DMS153 (cell line): Measurements from ENCODE around the gene KLKB1.
"Not testable (repeated sequence)": the region's sequence is repeated elsewhere in the genome, so short reads cannot be mapped to it uniquely, and the experiment has no call there.

ENCODE experiments used
- DNase-seq: peaks from one replicate; lab custom pipeline; 2025; lab: John Stamatoyannopoulos, UW

The KLKB1 gene

DNA sequence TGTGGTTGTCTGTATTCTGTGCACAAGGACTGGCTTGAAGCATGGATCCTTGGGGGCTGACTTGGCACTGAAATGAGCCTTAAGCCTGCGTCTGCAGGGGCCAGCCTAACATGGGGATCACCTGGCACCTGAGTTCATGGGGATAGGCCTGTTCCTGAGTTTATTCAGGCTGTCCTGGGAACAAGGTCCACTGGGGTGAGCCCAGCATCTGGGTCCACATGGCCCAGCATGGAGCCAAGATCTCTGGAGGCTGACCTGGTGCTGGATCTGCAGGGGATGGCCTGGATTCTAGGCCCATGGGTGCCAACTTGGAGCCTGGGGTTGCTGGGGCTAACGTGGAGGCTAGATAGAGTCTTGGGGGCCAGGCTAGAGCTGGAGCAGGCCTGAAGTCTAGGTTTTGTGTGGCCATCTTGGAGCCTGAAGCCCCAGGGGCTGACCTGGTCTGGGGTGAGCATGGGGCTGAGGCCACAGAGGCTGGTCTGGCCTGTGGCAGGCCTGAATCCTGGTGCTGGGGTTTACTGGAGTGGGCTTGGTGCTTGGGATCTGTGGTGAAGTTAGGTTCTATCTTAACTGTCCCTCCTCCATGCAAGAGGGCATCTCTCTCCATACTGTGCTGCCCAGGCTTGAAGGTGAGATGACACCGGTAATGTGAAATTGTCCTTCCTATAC is 652 bp upstream of the KLKB1 start:
- no peak for DNase-seq

DNA sequence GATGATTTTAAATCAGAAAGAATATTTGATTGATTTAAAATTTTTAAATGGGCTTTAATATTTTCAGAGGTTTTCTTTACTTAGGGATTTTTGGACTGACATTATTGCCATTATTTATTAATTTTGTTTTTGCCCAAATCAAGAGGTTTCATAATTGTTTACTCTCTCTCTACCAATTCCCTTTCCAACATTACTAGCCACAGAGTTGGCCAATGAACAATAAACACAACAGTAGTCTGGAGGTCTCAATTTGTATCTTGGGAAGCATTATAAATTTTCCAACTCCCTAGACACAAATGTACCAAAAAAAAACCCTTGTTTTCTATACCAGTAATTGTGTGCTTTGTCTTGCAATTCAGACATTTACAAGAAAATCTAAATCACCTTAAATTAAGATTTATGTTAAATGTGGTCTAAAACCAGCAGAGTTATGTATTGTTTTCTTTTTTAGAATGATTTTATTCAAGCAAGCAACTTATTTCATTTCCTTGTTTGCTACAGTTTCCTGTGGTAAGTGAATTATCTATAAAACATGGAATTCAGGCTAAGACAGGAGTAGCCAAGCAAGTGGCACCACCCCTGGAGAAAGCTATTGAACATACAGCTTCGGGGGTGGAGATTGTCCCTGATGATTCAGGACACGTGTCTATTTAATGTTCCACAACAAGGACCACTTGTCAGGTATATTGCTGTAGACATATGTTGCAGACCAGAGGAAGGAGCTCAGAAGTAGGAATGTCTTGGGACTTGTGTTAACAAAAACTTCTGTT is 622 bp downstream of the KLKB1 start:
- DNase-seq: no peak

DNA sequence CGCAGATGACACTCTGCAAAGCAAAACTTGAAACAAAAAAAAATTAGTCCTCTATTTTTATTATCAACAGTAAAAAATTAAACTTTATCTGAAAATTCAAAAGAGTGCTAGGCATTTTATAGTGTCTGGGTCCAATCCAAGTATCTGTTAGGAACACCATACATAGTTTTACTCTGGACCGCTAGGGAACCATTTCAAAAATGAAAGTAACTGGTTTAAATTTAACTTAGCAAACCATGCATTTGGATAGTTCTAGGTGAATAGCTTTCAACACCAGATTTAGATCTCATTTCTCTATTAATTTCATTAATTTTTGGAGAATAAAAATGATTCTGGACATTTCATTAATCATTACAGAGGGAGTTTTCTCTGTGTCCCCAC is 1.2 kb downstream of the KLKB1 start:
- no peak for DNase-seq

DNA sequence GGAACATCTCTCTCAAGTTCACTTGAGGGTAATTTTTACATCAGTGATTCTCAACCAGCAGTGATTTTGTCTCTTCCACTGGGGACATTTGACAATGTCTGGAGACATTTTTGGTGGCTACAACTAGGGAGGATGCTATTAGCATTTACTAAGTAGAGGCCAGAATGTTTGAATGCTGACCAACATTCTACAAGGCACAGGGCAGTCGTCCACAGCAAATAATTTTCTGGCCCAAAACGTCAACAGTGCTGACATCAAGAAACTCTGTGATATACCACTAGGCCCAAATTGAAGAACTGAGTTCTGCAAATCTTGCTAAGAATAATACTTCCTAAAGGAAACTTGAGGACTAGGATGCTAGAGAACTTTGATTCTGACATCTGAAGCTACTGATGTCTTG is 7.1 kb downstream of the KLKB1 start:
- no peak for DNase-seq

DNA sequence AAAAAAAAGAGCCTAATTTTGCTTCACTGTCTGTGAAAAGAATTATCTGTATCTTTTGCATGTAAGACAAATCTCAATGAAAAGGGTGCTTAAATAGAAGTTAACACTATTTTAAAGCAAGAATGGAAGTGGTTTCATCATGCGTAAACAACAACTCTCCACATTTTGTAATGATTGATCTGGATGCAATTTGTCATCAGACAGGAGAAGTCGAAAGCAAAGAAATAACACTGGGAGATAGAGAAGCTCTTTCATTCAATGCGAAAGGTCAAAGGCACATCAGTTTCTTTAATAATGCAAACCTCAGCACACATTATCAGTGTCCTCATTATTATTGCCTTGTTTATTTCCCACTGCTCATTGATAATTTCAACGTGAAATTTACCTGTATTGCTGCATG is 8.8 kb downstream of the KLKB1 start:
- DNase-seq: no peak

DNA sequence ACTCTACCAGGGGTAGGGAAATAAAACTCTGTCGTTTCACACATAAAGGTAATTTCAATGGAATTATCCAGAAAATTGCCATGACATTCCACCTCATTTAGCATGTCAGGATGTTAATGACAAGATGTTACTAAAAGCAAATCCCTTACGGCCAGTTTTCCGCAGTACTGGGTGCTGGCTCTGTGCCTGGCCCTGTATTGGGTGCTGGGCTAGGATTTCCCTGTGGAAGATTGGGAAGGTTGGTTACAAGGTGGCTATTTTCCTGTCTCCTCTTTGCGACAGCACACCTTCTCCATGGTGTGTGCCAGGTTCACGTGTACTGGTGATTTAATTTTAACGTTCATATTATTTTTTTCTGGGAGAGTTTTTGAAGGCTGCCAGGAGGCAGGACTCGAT is 13.1 kb downstream of the KLKB1 start:
- no peak for DNase-seq

DNA sequence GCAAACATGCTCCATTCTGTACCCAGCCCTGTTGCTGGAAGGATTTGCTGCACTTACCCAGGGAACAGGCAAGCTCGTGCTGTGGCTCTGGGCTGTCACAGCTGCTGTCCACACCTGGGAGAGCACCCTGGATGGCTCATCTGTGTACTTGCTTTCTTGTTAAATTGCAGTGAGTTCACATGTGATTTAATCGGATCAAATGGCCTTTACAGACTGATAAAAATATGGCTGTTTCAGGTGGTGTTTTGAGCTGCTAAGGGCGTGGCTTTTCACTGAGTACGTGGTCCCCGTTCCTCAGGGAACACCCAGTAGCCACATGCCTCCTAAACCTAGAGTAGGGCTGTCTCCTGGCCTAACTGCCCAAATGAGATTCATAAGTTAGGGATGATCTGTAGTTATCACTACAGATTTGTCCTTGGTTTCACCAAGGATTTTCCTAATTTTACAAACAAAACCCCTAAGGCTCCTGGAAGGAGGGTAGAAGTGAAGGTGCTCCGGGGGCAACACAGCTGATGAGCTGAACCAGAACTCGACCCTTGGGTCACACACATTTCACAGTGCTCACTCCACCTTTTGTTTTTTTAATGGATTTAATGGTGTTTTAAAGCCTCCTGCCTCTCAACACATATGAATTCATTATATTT is 13.7 kb downstream of the KLKB1 start:
- no peak for DNase-seq

DNA sequence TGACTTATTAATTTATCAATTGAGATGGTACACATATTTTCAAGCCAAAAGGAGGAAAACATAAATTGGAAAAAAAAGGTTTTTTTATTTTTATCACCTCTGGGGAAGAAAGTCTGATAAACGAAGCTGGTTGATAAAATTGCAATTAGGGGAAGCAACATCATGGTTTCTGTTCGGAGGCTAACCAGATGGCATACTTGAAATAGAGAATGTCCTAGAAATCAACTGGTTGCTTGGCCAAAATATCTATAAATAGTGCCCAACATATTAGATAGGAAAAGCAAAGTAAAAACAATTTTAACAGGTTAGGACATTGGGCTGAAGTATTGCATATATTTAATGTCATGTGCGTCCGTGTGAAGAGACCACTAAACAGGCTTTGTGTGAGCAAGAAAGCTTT is 14.3 kb downstream of the KLKB1 start:
- DNase-seq: no peak

DNA sequence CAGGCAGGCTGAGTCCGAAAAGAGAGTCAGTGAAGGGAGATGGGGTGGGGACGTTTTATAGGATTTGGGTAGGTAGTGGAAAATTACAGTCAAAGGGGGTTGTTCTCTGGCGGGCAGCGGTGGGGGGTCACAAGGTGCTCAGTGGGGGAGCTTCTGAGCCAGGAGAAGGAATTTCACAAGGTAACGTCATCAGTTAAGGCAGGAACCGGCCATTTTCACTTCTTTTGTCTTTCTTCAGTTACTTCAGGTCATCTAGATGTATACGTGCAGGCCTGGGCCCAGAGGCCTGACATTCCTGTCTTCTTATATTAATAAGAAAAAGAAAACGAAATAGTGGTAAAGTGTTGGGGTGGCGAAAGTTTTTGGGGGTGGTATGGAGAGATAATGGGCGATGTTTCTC is 14.7 kb downstream of the KLKB1 start:
- DNase-seq: not testable (repeated sequence)

DNA sequence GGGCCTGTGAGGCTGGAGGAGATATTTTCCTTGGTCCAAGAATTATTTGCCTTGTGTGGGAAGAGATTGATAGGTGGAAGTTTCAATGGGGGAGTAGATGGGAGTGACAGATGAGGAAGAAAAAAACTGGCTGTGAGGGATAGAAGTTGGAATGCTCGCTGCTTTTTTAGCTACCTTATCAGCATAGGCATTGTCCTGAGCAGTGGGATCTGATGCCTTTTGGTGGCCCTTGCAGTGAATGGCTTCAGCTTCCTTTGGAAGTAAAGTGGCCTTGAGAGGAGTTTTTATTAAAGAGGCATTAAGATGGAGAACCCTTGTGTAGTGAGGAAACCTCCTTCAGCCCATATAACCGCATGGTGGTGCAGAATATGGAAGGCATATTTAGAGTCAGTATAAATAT is 16.0 kb downstream of the KLKB1 start:
- DNase-seq: no peak

DNA sequence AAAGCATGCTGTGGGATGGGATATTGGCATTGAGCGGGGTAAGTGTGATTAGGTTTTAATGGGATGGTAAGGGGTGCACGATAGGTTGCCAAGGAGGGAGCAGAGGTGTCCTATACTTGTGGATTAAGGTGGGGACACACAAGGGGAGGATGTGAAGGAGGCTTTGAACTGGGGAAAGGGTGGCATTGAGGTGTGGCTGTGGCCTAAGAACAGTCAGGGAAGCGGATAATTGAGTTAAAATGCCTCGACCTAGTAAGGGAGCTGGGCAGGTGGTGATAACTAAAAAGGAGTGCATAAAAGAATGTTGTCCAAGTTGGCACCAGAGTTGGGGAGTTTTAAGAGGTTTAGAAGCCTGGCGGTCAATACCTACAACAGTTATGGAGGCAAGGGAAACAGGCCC is 17.5 kb downstream of the KLKB1 start:
- DNase-seq: no peak

DNA sequence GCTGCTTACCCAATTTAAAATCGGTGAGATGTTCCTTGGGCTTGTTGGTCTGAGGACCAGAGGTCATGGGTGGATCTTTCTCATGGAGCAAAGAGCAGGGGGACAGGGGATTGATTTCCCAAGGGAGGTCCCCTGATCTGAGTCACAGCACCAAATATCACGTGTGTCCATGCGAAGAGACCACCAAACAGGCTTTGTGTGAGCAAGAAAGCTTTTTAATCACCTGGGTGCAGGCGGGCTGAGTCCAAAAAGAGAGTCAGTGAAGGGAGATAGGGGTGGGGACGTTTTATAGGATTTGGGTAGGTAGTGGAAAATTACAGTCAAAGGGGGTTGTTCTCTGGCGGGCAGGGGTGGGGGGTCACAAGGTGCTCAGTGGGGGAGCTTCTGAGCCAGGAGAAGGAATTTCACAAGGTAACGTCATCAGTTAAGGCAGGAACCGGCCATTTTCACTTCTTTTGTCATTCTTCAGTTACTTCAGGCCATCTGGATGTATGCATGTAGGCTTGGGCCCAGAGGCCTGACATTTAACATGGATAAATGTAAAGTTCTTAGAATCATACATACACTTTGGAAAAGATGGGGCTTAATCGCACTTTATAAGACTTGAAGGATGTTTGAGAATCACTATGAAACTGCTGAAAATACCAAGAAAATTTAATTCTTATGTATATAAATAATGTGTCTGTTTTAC is 19.9 kb downstream of the KLKB1 start:
- not testable (repeated sequence) for DNase-seq

DNA sequence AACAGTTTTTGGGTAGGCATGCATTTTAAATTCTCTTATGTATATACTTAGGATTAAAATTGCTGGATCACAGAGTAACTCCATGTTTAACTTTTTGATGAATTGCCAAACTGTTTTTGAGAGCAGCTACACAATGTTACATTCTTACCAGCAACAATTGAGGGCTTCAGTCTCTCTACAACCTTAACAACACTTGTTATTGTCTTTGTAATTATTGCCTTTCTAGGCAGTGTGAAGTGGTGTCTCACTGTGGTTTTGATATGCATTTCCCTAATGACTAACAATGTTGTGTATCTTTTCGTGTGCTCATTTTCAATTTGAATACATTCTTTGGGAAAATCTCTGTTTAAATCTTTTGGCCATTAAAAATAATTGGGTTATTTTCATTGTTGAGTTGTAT is 21.3 kb downstream of the KLKB1 start:
- no peak for DNase-seq

DNA sequence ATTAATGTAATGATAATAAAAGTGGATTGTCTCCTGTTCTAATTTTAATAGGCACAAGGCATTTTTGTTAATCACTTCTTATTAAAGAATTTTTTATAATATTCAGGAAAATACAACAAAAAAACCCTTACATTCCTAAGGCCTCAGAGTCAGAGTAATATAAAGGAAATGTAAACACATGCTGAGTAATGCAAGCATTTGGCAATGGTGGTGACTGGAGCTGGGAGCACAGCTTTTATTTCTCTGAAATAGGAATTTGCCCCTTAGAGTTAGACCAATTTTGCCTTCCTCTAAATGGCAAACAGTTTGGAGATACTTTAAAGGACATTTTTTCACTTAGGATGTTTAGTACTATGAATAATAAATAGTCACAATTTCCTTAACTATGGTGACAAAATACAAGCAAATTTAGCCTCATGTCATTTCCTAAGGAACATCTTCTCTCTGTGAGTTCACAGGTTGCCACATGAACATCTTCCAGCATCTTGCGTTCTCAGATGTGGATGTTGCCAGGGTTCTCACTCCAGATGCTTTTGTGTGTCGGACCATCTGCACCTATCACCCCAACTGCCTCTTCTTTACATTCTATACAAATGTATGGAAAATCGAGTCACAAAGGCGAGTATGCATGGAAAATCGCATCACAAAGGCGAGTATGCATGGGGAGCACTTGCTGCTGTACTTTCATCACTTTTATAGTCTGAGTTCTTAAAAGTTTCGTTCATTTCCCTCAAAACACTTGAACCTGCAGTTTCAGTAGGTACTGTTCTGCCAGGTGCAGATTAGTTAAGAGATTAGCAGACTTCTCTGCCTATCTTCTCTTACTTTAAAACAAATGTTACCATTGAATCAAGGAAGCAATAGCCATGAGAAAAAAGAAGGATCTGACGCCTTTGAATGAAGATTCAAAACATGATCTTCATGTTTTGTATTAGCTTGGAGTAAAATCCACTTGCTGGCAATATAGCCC is 22.8 kb downstream of the KLKB1 start:
- DNase-seq: no peak

DNA sequence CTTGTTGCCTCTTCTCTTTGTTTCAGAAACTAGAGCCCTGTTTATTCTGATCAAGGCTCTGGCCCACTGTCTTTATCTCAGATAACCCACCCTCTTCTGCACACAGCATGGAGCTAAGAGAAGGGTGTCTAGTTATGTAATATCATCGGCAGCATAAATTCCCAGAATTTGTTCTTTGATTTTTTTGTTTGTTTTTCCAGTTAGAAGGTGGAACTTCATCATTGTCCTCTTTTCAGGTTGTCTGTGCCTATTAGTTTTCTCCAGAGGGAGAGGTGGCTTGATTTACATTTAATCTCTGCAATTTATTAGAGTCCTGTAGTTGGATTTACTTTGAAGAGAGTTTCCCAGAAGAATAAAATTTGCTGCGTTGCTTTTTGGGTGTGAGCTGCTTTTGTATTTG is 23.5 kb downstream of the KLKB1 start:
- DNase-seq: no peak

DNA sequence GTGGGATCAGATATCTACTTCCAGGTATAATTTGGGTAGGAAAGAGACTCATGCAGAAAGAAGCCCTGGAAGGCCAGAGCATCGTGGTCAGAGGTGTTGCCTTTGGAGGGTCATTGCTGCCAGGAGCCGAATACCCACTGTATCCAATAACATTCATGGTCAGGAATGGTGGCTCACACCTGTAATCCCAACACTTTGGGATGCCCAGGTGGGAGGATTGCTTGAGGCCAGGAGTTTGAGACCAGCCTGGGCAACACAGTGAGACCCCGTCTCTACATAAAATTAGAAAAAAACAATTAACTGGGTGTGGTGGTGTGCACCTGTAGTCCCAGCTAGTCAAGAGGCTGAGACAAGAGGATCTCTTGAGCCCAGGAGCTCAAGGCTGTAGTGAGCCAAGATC is 27.8 kb downstream of the KLKB1 start:
- DNase-seq: no peak

DNA sequence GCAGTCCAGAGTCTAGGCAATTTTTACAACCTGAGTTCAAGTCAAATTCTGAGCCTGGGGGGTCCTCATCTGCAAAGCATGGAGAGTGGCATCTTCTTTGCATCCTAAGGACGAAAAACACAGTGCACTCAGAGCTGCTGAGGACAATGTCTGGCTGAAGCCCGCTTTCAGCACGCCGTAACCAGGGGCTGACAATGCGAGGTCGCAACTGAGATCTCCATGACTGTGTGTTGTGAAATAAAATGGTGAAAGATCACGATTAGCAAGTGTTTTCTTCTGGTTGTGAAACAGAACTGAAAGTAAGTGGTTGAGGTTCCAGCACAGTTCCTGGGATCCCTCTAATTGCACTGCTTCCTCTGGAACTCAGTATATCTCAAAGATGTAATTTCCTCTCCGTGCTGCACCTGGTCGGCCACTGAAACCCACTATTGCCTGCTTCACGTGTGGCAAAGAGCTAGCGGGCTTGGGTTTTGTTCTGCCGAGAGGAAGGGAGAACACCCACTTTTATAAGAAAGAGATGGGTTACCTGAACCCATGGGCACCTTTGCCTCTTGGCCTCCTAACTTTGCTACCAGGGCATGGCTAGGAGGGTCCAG is 31.0 kb downstream of the KLKB1 start:
- no peak for DNase-seq

DNA sequence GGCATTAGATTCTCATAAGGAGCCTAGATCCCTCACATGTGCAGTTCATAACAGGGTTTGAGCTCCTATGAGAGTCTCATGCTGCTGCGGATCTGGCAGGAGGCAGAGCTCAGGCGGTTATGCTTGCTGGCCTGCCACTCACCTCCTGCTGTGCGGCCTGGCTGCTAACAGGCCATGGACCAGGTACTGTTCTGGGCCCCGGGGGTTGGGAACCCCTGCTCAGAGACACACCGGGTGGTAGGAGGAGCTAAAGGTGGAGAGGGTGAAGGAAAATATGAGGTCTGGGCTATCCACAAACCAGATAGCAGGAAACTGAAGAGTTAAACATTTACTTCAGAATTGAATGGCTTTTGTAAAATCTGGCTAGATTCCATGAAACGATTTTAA is 32.8 kb downstream of the KLKB1 start:
- DNase-seq: no peak

DNA sequence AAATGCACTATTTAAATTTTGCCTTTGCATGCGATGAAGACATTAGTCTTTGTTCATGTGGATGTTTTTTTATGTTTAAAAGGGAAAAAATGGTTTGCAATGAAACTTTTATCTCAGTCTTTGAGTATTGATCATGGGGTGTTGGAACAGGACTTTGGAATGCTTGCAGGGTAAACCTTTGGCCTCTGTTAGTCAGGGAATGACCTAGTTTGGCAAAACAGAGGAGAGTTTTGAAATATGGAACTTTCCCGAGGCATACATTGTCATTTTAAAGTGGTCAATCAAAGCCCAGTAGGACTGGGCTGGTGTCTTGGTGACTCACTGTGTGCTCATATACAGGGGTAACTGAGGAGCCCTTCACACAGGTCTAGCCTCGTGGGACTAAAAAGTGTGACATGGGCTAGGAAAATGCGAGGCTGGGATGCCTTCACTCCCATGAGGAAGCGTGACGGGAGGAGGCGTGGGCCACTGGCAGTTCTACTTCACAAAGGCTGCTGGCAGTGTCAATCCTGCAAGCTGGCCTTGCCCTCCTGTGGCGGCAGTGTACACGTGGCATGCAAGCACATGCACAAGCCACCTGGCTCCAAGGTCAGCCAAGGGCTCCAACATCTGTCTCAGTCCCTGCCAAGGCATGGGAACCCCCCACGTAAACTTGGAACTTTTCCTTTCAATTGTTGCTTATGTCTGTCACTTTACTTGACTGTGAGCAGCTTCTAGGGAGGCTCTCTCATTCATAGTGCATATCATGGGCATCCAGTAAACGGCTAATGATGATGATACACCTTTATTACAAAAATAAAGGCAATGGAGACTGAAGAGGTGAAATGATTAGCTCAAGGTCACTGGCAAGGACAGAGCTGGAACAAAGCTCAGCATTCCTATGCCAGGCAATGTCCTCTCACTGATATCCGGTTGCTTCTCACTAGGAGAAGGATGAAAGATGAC is 33.5 kb downstream of the KLKB1 start:
- no peak for DNase-seq

DNA sequence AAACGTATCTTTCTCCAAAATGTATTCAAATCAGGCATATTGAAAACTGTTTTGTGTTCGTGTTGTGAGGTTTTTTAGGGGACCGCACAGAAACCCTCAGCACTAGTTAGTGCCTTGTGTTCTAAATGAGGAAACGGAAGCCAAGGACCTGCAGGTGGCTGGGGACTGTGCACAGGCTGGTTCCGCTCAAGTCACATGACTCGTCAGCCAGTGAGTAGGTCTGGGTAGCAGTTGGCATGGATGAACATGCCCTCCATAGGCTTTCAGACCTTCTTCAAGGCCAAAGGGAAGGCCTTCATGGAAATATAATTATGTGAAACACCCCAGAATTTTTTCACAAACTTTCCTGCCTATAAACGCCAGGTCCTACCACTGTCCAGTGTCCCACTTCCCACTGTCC is 37.4 kb downstream of the KLKB1 start:
- DNase-seq: no peak
